GM12874 (cell line): ENCODE measurements around the gene GRID1.

Experiments used
- TF ChIP-seq, protein P1 (sequence below): IDR thresholded peaks from 2 replicates; pipeline ENCODE4 v1.5.1; 2011; ENCODE audit warnings: low read depth, mild to moderate bottlenecking, control low read depth, low read length, moderate library complexity; ENCODE audit not compliant: insufficient read depth

Gene GRID1

GRCh38 chr10:86222687-86223086 lies 143.9 kb downstream of the GRID1 start:
- TF ChIP-seq, protein P1, sequence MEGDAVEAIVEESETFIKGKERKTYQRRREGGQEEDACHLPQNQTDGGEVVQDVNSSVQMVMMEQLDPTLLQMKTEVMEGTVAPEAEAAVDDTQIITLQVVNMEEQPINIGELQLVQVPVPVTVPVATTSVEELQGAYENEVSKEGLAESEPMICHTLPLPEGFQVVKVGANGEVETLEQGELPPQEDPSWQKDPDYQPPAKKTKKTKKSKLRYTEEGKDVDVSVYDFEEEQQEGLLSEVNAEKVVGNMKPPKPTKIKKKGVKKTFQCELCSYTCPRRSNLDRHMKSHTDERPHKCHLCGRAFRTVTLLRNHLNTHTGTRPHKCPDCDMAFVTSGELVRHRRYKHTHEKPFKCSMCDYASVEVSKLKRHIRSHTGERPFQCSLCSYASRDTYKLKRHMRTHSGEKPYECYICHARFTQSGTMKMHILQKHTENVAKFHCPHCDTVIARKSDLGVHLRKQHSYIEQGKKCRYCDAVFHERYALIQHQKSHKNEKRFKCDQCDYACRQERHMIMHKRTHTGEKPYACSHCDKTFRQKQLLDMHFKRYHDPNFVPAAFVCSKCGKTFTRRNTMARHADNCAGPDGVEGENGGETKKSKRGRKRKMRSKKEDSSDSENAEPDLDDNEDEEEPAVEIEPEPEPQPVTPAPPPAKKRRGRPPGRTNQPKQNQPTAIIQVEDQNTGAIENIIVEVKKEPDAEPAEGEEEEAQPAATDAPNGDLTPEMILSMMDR = no peak

DNA sequence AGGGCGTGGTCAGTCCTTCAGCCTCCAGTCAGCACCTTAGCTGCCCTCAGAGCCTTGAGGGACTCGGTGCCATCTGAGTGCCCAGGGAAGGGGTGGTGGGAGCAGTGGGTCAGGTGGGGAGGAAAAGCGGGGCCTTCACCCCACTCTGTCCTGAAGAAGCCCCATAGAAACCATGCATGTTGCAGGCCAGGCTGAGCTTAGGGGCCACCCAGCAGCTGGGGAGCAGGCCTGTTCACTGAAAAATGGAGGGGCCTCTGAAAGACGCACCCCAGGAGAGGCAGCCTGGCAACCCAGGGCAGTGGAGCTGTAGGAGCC lies 144.3 kb downstream of the GRID1 start:
- TF ChIP-seq, protein P1 = no peak

DNA sequence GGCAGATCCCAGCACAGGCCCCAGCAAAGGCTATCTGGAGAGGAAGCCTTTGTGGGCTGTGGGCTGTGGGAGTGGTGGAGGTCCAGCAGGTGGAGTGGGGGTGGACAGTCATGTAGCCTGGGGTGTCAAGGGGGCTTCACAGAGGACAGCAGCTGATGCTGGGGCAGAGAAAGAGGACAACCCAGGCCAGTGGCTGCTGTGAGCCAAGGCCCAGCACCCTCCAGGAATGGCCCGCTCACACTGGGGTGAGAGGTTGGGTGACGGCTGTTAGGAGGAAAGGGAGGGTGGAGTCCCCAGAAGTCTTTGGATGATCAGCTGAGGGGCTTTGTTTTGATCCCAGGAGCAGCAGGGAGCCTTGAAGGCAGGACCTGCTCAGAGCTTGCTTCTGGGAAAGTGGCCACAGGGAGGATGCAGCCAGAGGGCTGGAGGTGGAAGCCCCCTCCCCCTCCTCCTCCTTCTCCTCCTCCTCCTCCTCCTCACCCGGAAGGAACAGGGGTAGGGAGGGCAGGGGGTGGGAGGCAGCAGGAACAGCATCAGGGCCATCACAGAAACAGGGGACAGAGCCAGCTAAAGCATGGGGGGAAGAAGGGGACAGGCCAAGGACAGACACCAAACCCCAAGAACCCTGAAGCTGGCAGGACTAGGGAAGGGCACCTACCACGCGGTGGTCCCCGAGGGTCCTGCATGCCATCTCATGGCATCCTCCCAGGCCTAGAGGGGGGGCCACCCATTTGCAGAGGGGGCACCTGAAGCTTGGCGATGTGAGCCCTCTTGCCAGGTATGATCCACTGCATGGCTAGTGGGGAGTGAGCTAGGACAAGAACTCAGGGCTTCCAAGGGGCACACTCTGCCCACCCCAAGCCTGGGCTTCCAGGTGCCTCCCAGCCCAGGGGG lies 144.9 kb downstream of the GRID1 start:
- TF ChIP-seq, protein P1 = no peak

GRCh38 chr10:86220626-86221025 lies 146.0 kb downstream of the GRID1 start:
- TF ChIP-seq, protein P1 = no peak

GRCh38 chr10:86219271-86219670 lies 147.3 kb downstream of the GRID1 start:
- TF ChIP-seq, protein P1 = no peak

- TF ChIP-seq, protein P1 = no peak
These were observed 147.8 kb downstream of the GRID1 start for GRCh38 chr10:86218842-86219241.

DNA sequence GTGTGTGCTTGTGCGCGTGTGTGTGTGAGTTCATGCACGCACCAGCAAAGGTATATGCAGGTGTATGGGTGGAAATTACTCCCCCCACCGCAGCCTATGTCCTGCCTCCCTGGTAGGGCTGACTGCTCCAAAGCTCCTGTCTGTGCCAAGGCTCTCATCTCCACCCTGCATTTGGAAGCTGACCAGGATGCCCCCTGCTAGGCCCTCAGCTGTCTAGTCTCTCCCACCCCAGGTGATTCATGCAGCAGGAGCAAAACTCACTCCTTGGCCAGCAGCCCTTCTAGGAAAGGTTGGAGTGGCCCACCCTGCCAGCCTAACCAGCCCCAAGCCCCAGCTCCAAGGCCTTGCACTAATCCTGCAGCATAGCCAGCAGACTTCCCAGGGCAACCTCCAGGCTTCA lies 148.4 kb downstream of the GRID1 start:
- TF ChIP-seq, protein P1 = no peak
